Hematopoietic multipotent progenitor cell treated with erythropoietin and hydrocortisone succinate and interleukin-3 and kit ligand, for 17 days (in vitro differentiated cells): ENCODE measurements around the gene PKP2.
"Not testable (repeated sequence)": the region's sequence is repeated elsewhere in the genome, so short reads cannot be mapped to it uniquely, and the experiment has no call there.

ENCODE experiments used
- DNase-seq: peaks from one replicate; pipeline ENCODE4 v3.0.0-alpha.2; 2015; ENCODE audit warnings: low spot score

Gene PKP2

GRCh38 chr12:32861658-32862057 lies 34.9 kb downstream of the PKP2 start:
- DNase-seq, result not testable (repeated sequence)

GRCh38 chr12:32860192-32860591 lies 36.4 kb downstream of the PKP2 start:
- no peak for DNase-seq

GRCh38 chr12:32859389-32859788 lies 37.2 kb downstream of the PKP2 start:
- DNase-seq, result no peak

GRCh38 chr12:32854716-32855115 lies 41.9 kb downstream of the PKP2 start:
- no peak for DNase-seq

GRCh38 chr12:32854097-32854496 lies 42.5 kb downstream of the PKP2 start:
- DNase-seq, result no peak

- no peak for DNase-seq
Observed at GRCh38 chr12:32847287-32847686, 49.3 kb downstream of the PKP2 start.

GRCh38 chr12:32846053-32846452 lies 50.5 kb downstream of the PKP2 start:
- no peak for DNase-seq

- DNase-seq, result no peak
Observed at GRCh38 chr12:32843528-32844095, 53.0 kb downstream of the PKP2 start.

- no peak for DNase-seq
Observed at GRCh38 chr12:32841061-32841460, 55.5 kb downstream of the PKP2 start.

GRCh38 chr12:32839828-32840227 lies 56.7 kb downstream of the PKP2 start:
- DNase-seq, result no peak

- no peak for DNase-seq
Observed at GRCh38 chr12:32837974-32838373, 58.6 kb downstream of the PKP2 start.

GRCh38 chr12:32836710-32837109 lies 59.9 kb downstream of the PKP2 start:
- no peak for DNase-seq

GRCh38 chr12:32834122-32834521 lies 62.5 kb downstream of the PKP2 start:
- DNase-seq, result no peak

- no peak for DNase-seq
Observed at GRCh38 chr12:32828552-32828951, 68.0 kb downstream of the PKP2 start.

- no peak for DNase-seq
Observed at GRCh38 chr12:32828120-32828519, 68.5 kb downstream of the PKP2 start.

GRCh38 chr12:32826807-32827412 lies 69.7 kb downstream of the PKP2 start:
- DNase-seq, result no peak

GRCh38 chr12:32824596-32824995 lies 72.0 kb downstream of the PKP2 start:
- no peak for DNase-seq

- DNase-seq, result no peak
Observed at GRCh38 chr12:32822344-32822743, 74.2 kb downstream of the PKP2 start.

GRCh38 chr12:32821710-32822109 lies 74.9 kb downstream of the PKP2 start:
- no peak for DNase-seq

GRCh38 chr12:32821293-32821692 lies 75.3 kb downstream of the PKP2 start:
- no peak for DNase-seq

- DNase-seq, result no peak
Observed at GRCh38 chr12:32820376-32820931, 76.1 kb downstream of the PKP2 start.

- DNase-seq, result no peak
Observed at GRCh38 chr12:32819424-32819823, 77.2 kb downstream of the PKP2 start.

- DNase-seq, result no peak
Observed at GRCh38 chr12:32811686-32812392, 84.7 kb downstream of the PKP2 start.
